Measurements from ENCODE around the gene ARNT2.

ARNT2 gene

GRCh38 chr15:80419546-80419945 lies 15.4 kb downstream of the ARNT2 start:
- ATAC-seq (ENCODE audit: low read depth) (no peak), DNase-seq (ENCODE audit: low spot score in 2 of 2) (no peak)
- H3K4me1 Mint-ChIP-seq: no peaks in the 10 kb centered on the region
- H3K9me3 Mint-ChIP-seq: no peaks in the 10 kb centered on the region
- H3K4me3 Mint-ChIP-seq: no peak overlapping the region
- H3K36me3 Mint-ChIP-seq: no peaks in the 10 kb centered on the region
- H3K27me3 Mint-ChIP-seq: peaks cover 20% of the 10 kb centered on the region
- no peak overlapping the region for H3K27ac Mint-ChIP-seq

DNA sequence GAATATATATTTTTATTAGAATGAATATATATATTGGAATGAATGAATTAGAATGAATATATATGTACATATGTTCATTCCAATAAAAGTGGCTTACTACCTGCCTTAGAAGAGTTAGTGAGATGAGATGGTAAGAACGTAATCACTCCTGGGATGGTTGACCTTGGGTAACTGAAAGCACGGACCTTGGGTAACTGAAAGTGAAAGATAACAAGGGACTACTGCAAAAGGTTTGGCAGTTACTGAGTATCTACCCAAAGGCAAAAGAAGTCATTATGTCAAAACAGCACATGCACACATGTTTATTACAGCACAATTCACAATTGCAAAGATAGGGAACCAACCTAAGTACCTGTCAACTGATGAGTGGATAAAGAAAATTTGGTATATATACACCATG lies 16.5 kb downstream of the ARNT2 start:
- Mint-ChIP-seq H3K4me1 (no peaks in the 10 kb centered on the region), H3K36me3 (no peaks in the 10 kb centered on the region), H3K9me3 (no peaks in the 10 kb centered on the region), H3K27me3 (peaks cover 17% of the 10 kb centered on the region), H3K4me3 (no peak overlapping the region), H3K27ac (no peak overlapping the region)
- ATAC-seq (ENCODE audit: low read depth): no peak
- DNase-seq (ENCODE audit: low spot score in 2 of 2): no peak

DNA sequence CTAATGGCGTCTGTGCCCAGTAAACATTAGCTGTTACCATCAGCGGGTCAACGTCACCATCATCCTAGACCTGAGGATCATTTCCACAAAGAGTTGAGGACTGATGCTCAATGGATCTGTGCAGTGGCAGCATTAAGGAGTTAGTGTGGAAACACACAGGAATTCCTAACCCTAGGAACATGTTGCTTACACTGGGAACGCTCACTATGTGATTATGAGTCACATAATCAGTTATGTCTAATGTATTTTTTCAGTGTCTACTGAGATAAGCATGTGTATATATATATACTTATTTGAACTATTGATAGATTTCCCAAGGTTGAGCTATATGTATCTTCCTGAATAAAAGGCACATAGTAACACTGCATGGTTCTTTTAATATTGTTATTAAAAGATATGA lies 19.0 kb downstream of the ARNT2 start:
- Mint-ChIP-seq H3K4me1 (no peaks in the 10 kb centered on the region), H3K4me3 (no peak overlapping the region), H3K36me3 (no peaks in the 10 kb centered on the region), H3K27ac (no peak overlapping the region), H3K27me3 (peaks cover 7% of the 10 kb centered on the region), H3K9me3 (no peaks in the 10 kb centered on the region)
- ATAC-seq (ENCODE audit: low read depth) (no peak), DNase-seq (ENCODE audit: low spot score in 2 of 2) (no peak)

DNA sequence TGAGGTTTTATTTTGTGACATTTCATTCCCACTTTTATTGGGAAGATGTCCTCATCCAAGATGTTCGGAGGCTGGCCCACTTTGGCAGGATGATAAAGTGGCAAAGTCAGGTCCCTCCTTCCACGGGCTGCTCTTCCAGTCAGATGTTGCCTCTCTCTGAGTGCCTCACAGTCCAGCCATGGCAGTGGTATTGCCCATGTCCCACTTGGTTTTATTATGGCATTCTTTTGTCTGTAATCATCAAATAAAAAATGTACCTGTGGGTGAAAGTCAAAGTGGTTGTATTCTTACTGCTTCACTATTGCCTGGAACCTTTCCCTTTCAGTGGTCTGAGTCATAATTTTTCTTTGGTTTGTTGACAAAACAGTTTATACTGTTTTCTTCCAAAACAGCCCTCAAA lies 20.2 kb downstream of the ARNT2 start:
- no peaks in the 10 kb centered on the region for H3K4me1 Mint-ChIP-seq
- H3K27me3 Mint-ChIP-seq: peaks cover 3% of the 10 kb centered on the region
- ATAC-seq (ENCODE audit: low read depth): no peak
- H3K27ac Mint-ChIP-seq: no peak overlapping the region
- no peaks in the 10 kb centered on the region for H3K9me3 Mint-ChIP-seq
- no peak overlapping the region for H3K4me3 Mint-ChIP-seq
- no peaks in the 10 kb centered on the region for H3K36me3 Mint-ChIP-seq
- no peak for DNase-seq (ENCODE audit: low spot score in 2 of 2)

DNA sequence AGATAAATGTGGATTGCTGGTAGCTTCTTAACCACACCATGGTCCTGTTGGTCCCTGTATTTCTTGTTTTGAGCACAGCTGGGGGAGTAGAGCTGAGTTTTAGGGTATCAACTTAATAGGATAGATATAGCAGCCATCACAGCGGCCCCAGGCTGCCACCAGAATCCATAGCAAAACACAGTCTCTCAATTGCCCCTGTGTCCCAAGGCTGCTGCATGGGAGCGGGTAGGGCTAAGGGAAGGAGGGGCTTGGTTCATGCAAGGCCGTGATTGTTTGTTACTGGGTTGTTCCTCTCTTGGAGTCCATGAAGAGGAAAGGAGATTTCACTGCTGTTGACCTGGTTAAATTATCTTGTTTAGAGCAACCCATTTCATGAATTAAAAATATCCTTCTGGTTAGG lies 22.1 kb downstream of the ARNT2 start:
- H3K4me1 Mint-ChIP-seq: no peaks in the 10 kb centered on the region
- no peaks in the 10 kb centered on the region for H3K36me3 Mint-ChIP-seq
- DNase-seq (ENCODE audit: low spot score in 2 of 2) (no peak), ATAC-seq (ENCODE audit: low read depth) (no peak)
- H3K9me3 Mint-ChIP-seq: no peaks in the 10 kb centered on the region
- no peak overlapping the region for H3K27ac Mint-ChIP-seq
- no peak overlapping the region for H3K4me3 Mint-ChIP-seq
- peaks cover 6% of the 10 kb centered on the region for H3K27me3 Mint-ChIP-seq

DNA sequence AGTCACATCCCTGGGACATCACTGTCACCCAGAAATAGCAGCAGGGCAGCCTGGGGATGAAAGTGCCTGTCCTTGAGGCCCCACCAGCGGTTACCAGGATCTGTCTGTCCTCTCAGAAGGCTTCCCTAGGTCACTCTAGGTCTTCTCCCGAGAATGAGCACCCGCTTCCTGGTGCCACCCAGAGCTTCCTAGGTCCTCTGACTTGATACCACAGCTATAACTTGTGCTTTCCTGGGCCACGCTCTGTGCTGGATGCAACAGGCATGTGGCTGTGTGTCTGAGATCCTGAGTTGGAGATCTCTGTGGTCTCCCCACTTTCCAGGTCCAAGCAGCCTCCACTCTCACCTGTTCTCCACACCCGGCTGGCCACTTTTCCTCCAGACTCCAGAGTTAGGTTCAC lies 25.8 kb downstream of the ARNT2 start:
- Mint-ChIP-seq H3K27me3 (peaks cover 8% of the 10 kb centered on the region), H3K4me1 (no peaks in the 10 kb centered on the region), H3K36me3 (no peaks in the 10 kb centered on the region), H3K4me3 (no peak overlapping the region), H3K9me3 (no peaks in the 10 kb centered on the region), H3K27ac (no peak overlapping the region)
- ATAC-seq (ENCODE audit: low read depth) (no peak), DNase-seq (ENCODE audit: low spot score in 2 of 2) (no peak)

GRCh38 chr15:80431635-80432344 lies 27.6 kb downstream of the ARNT2 start:
- Mint-ChIP-seq H3K4me3 (no peak overlapping the region), H3K9me3 (no peaks in the 10 kb centered on the region), H3K36me3 (no peaks in the 10 kb centered on the region), H3K27me3 (peaks cover 11% of the 10 kb centered on the region), H3K27ac (no peak overlapping the region), H3K4me1 (no peaks in the 10 kb centered on the region)
- ATAC-seq (ENCODE audit: low read depth) (no peak), DNase-seq (ENCODE audit: low spot score in 2 of 2) (no peak)

DNA sequence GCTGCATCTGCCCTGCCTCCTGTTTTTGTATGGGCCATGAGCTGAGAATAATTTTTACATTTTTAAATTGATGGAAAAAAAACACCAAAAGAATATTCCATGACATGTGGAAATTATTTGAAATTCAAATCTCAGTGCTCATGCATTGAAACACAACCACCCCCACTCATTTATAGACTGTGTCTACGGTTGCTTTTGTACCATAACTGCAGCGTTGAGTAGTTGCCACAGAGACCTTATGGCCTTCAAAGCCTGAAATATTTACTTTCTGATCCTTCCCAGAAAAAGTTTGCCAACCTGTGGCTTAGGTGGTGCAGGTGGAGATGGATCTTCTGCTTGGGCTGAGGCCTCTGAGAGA lies 28.1 kb downstream of the ARNT2 start:
- no peak for ATAC-seq (ENCODE audit: low read depth)
- Mint-ChIP-seq H3K4me3 (no peak overlapping the region), H3K4me1 (no peaks in the 10 kb centered on the region), H3K36me3 (no peaks in the 10 kb centered on the region), H3K27me3 (peaks cover 13% of the 10 kb centered on the region), H3K27ac (no peak overlapping the region), H3K9me3 (no peaks in the 10 kb centered on the region)
- no peak for DNase-seq (ENCODE audit: low spot score in 2 of 2)

- H3K4me3 Mint-ChIP-seq: no peak overlapping the region
- H3K36me3 Mint-ChIP-seq: no peaks in the 10 kb centered on the region
- peaks cover 14% of the 10 kb centered on the region for H3K27me3 Mint-ChIP-seq
- H3K27ac Mint-ChIP-seq: no peak overlapping the region
- DNase-seq (ENCODE audit: low spot score in 2 of 2): no peak
- no peaks in the 10 kb centered on the region for H3K4me1 Mint-ChIP-seq
- ATAC-seq (ENCODE audit: low read depth): no peak
- H3K9me3 Mint-ChIP-seq: no peaks in the 10 kb centered on the region
Measured at GRCh38 chr15:80433836-80434235, 29.7 kb downstream of the ARNT2 start.

DNA sequence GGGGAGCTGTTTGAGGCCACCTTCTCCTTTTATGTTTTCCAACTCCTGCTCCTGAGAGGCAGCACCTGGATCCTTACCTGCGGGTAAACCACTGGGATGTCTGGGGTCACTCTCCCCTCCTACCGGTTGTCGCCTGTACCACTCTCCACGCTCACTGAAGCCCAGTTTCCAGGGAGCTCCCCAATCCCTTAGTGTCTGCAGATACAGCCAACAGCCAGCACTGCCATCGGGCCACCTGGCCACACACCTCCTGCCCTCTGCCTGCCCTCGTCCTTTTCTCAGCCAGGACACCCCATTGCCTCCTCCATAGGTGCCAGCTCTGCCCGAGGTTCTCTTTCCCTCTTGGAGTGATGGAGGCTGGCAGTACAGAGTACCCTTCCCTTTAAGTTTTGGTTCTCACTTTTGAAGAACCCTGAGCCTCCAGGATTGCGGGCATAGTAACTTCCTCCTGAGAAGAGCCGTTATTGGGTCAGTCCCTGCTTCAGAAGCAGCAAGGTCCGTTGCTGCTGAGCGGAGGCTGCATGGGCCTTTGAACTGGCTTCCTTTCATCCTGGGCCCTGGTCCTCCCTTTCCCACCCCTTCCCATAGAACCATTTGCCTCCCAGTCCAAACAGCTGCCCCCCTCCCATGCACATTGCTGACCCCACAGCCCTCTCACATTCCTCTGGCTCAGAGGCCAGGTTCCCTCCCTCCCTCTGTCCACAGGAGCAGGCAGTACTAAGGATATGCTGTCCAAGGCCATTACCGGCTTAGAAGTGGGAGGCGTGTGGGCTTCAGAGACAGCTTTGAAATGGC lies 30.9 kb downstream of the ARNT2 start:
- H3K9me3 Mint-ChIP-seq: no peaks in the 10 kb centered on the region

DNA sequence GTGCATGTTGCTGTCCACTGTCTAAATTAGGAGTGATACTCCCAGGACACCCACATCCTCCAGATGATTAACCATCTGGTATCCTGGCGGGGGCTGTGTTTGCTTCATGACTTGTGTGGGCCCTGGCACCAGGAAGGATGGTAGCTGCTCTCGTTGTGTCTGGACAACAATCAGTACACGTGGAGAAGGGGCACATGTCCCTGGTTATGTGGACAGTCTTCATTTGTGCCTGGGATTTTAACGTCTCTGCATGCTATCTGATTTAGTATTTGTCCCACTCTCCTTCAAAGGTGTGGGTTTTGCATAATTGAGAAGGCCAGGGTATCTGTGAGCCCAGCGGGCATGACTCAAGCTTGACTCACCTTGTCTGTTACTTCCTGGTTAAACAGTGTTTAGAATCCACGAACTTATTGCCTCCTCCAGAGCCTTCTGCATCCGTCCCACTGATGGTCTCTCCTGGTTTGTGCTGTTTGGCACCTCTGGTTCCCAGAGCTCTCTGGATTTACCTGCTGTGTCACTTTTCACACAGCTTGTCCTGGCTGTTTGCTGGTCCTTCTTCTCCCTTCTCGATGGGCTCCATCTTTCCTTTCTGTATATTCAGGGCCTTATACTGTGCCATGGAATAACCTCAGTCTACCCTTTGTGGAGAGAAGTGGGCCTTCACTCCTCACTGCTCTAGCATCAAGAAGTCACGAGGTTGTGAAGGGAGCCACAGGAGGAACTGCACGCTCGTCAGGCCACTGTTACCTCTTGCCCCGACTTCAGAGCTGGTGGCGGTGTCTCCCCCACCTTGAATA lies 32.5 kb downstream of the ARNT2 start:
- ATAC-seq (ENCODE audit: low read depth): no peak
- Mint-ChIP-seq H3K27me3 (peaks cover 13% of the 10 kb centered on the region), H3K27ac (no peak overlapping the region), H3K36me3 (no peaks in the 10 kb centered on the region), H3K4me3 (no peak overlapping the region), H3K4me1 (no peaks in the 10 kb centered on the region), H3K9me3 (no peaks in the 10 kb centered on the region)
- no peak for DNase-seq (ENCODE audit: low spot score in 2 of 2)

More for the DNA sequence above, 30.9 kb downstream of the ARNT2 start:
- H3K4me1 Mint-ChIP-seq: no peaks in the 10 kb centered on the region
- no peak for ATAC-seq (ENCODE audit: low read depth)
- no peak overlapping the region for H3K4me3 Mint-ChIP-seq
- peaks cover 14% of the 10 kb centered on the region for H3K27me3 Mint-ChIP-seq
- no peaks in the 10 kb centered on the region for H3K36me3 Mint-ChIP-seq
- no peak for DNase-seq (ENCODE audit: low spot score in 2 of 2)
- H3K27ac Mint-ChIP-seq: no peak overlapping the region

- no peak for ATAC-seq (ENCODE audit: low read depth)
- DNase-seq (ENCODE audit: low spot score in 2 of 2): no peak
- Mint-ChIP-seq H3K4me1 (no peaks in the 10 kb centered on the region), H3K27ac (no peak overlapping the region), H3K4me3 (no peak overlapping the region), H3K27me3 (peaks cover 15% of the 10 kb centered on the region), H3K36me3 (no peaks in the 10 kb centered on the region), H3K9me3 (no peaks in the 10 kb centered on the region)
Measured at GRCh38 chr15:80437334-80437891, 33.2 kb downstream of the ARNT2 start.

- DNase-seq (ENCODE audit: low spot score in 2 of 2) (no peak), ATAC-seq (ENCODE audit: low read depth) (no peak)
- no peaks in the 10 kb centered on the region for H3K9me3 Mint-ChIP-seq
- H3K27me3 Mint-ChIP-seq: peaks cover 15% of the 10 kb centered on the region
- H3K36me3 Mint-ChIP-seq: no peaks in the 10 kb centered on the region
- H3K4me1 Mint-ChIP-seq: no peaks in the 10 kb centered on the region
- H3K27ac Mint-ChIP-seq: no peak overlapping the region
- no peak overlapping the region for H3K4me3 Mint-ChIP-seq
Measured at GRCh38 chr15:80439140-80439539, 35.0 kb downstream of the ARNT2 start.

DNA sequence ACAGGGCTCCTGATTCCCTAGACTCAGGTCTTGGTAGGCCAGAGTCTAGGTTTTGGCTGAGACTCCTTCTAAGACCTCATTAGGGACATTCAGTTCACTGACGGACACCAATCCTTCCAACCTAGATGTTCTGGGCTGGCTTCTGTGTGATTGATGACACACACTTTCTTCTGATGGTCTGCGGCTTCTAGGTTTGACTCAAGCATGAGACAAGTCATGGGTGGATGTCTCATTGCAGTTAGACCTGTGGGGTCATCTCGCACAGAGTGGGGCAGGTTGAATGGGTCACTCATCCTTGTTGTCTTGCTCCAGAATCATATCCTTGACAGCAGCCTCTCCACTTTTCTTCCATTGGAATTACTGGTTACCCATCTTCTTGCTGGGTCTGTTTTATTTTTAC lies 35.8 kb downstream of the ARNT2 start:
- no peaks in the 10 kb centered on the region for H3K36me3 Mint-ChIP-seq
- no peaks in the 10 kb centered on the region for H3K9me3 Mint-ChIP-seq
- ATAC-seq (ENCODE audit: low read depth): no peak
- DNase-seq (ENCODE audit: low spot score in 2 of 2): no peak
- H3K27ac Mint-ChIP-seq: no peak overlapping the region
- H3K27me3 Mint-ChIP-seq: peaks cover 12% of the 10 kb centered on the region
- H3K4me3 Mint-ChIP-seq: no peak overlapping the region
- no peaks in the 10 kb centered on the region for H3K4me1 Mint-ChIP-seq
